Stomach (tissue), 4 donors: ENCODE data around the gene OR1A2.
"Not testable (repeated sequence)": the region's sequence is repeated elsewhere in the genome, so short reads cannot be mapped to it uniquely, and the experiment has no call there.

Source experiments
- POLR2A ChIP-seq, 4 donors: fragments of 450-650 bp; IDR thresholded peaks; one replicate each; pipeline ENCODE4 v1.6.1; 2016; ENCODE audit warnings: antibody characterized with exemption in 4 of 4, control low read depth in 2 of 4, mild to moderate bottlenecking in 1 of 4, moderate library complexity in 1 of 4
- TF ChIP-seq, protein P1 (sequence below), 7 experiments: fragments of 450-650 bp in 4 of 7; fragments of 200-600 bp in 3 of 7; sonication (generic) in 3 of 7; IDR thresholded peaks; one replicate each; pipeline ENCODE4 v1.5.1; 2016 to 2019; ENCODE audit warnings: antibody characterized with exemption in 7 of 7, control low read depth in 2 of 7, mild to moderate bottlenecking in 1 of 7

DNA sequence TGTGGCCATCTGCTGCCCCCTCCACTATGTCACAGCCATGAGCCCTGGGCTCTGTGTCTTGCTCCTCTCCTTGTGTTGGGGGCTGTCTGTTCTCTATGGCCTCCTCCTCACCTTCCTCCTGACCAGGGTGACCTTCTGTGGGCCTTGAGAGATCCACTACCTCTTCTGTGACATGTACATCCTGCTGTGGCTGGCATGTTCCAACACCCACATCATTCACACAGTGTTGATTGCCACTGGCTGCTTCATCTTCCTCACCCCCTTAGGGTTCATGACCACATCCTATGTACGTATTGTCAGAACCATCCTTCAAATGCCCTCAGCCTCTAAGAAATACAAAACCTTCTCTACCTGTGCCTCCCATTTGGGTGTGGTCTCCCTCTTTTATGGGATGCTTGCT is 43.7 kb downstream of the OR1A2 start:
- TF ChIP-seq, protein P1, sequence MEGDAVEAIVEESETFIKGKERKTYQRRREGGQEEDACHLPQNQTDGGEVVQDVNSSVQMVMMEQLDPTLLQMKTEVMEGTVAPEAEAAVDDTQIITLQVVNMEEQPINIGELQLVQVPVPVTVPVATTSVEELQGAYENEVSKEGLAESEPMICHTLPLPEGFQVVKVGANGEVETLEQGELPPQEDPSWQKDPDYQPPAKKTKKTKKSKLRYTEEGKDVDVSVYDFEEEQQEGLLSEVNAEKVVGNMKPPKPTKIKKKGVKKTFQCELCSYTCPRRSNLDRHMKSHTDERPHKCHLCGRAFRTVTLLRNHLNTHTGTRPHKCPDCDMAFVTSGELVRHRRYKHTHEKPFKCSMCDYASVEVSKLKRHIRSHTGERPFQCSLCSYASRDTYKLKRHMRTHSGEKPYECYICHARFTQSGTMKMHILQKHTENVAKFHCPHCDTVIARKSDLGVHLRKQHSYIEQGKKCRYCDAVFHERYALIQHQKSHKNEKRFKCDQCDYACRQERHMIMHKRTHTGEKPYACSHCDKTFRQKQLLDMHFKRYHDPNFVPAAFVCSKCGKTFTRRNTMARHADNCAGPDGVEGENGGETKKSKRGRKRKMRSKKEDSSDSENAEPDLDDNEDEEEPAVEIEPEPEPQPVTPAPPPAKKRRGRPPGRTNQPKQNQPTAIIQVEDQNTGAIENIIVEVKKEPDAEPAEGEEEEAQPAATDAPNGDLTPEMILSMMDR (IDR thresholded peaks at IDR 0.05): not testable (repeated sequence)
- not testable (repeated sequence) for TF ChIP-seq POLR2A (IDR thresholded peaks at IDR 0.05)
